WTC11 (cell line): ENCODE data around the gene ATPAF2. TPM values are rescaled to one million over a fixed set of nuclear protein-coding genes. Genes with fewer than 3 reads are reported as not detected.

Source experiments
- ATAC-seq: fragments of 200-7000 bp; cut with Tn5 transposase; 2 replicates; pipeline ENCODE4 v1.10.0; 2021; ENCODE audit warnings: mild to moderate bottlenecking, moderate library complexity
- CTCF ChIA-PET: fragments of 300-600 bp; sonication (Branson Sonifier 250); formaldehyde crosslinking; loops from one replicate; lab custom pipeline; 2021; ENCODE audit warnings: antibody characterized with exemption; lab: Charles Lee
- POLR2A ChIA-PET: fragments of 350-600 bp; sonication (Branson Sonifier 250); formaldehyde crosslinking; loops from one replicate; lab custom pipeline; 2021; ENCODE audit warnings: antibody characterized with exemption; lab: Charles Lee
- DNase-seq: peaks from one replicate; pipeline ENCODE4 v3.0.0; 2021; ENCODE audit warnings: low spot score
- H3K27ac Mint-ChIP-seq: 2 replicates; pipeline ENCODE4 v1.8.0; 2021; ENCODE audit warnings: mixed read lengths
- H3K27me3 Mint-ChIP-seq: 2 replicates; pipeline ENCODE4 v1.8.0; 2021; ENCODE audit warnings: low read depth, mild to moderate bottlenecking, moderate library complexity, mixed read lengths
- H3K36me3 Mint-ChIP-seq: 2 replicates; pipeline ENCODE4 v1.8.0; 2021; ENCODE audit warnings: mixed read lengths
- H3K4me1 Mint-ChIP-seq: 2 replicates; pipeline ENCODE4 v1.8.0; 2022; ENCODE audit warnings: mixed read lengths
- H3K4me3 Mint-ChIP-seq: 2 replicates; pipeline ENCODE4 v1.8.0; 2021; ENCODE audit warnings: mild to moderate bottlenecking, moderate library complexity, mixed read lengths
- H3K9me3 Mint-ChIP-seq: 2 replicates; pipeline ENCODE4 v1.8.0; 2021; ENCODE audit warnings: mixed read lengths
- AR ChIP-seq: fragments of 250-450 bp; sonication (Bioruptor Pico); IDR thresholded peaks from 2 replicates; pipeline ENCODE4 v1.9.0; 2021; ENCODE audit warnings: mild to moderate bottlenecking
- E2F4 ChIP-seq: sonication (generic); formaldehyde crosslinking; IDR thresholded peaks from 2 replicates; pipeline ENCODE4 v1.8.1; 2022; ENCODE audit warnings: low read depth, mild to moderate bottlenecking, moderate library complexity, missing genetic modification reagents, borderline replicate concordance
- ELF4 ChIP-seq: sonication (generic); formaldehyde crosslinking; IDR thresholded peaks from 2 replicates; pipeline ENCODE4 v1.8.1; 2022; ENCODE audit warnings: low read depth, mild to moderate bottlenecking, moderate library complexity, missing genetic modification reagents
- FOXK1 ChIP-seq: sonication (generic); formaldehyde crosslinking; IDR thresholded peaks from 2 replicates; pipeline ENCODE4 v1.8.0; 2022; ENCODE audit warnings: mild to moderate bottlenecking, moderate library complexity, missing genetic modification reagents
- IRF1 ChIP-seq: sonication (generic); formaldehyde crosslinking; IDR thresholded peaks from 2 replicates; pipeline ENCODE4 v1.8.0; 2023; ENCODE audit warnings: missing genetic modification reagents
- IRF2 ChIP-seq: sonication (generic); formaldehyde crosslinking; IDR thresholded peaks from 2 replicates; pipeline ENCODE4 v1.8.0; 2022; ENCODE audit warnings: low read depth, missing genetic modification reagents, borderline replicate concordance
- MXD4 ChIP-seq: fragments of 250-450 bp; sonication (Bioruptor Pico); IDR thresholded peaks from 2 replicates; pipeline ENCODE4 v1.8.0; 2021; ENCODE audit warnings: mild to moderate bottlenecking, moderate library complexity, borderline replicate concordance
- RELA ChIP-seq: sonication (generic); formaldehyde crosslinking; IDR thresholded peaks from 2 replicates; pipeline ENCODE4 v1.8.1; 2022; ENCODE audit warnings: missing genetic modification reagents, mild to moderate bottlenecking, borderline replicate concordance
- RORB ChIP-seq: fragments of 250-450 bp; sonication (Bioruptor Pico); IDR thresholded peaks from 2 replicates; pipeline ENCODE4 v1.9.0; 2021; ENCODE audit warnings: mild to moderate bottlenecking
- TCF7 ChIP-seq: sonication (generic); formaldehyde crosslinking; IDR thresholded peaks from 2 replicates; pipeline ENCODE4 v1.8.0; 2022; ENCODE audit warnings: mild to moderate bottlenecking, low read depth, missing genetic modification reagents, moderate library complexity
- ZNF138 ChIP-seq: sonication (generic); formaldehyde crosslinking; conservative IDR thresholded peaks from 2 replicates; pipeline ENCODE4 v1.8.1; 2022; ENCODE audit warnings: mild to moderate bottlenecking, moderate library complexity, missing genetic modification reagents
- ZNF232 ChIP-seq: sonication (generic); formaldehyde crosslinking; IDR thresholded peaks from 2 replicates; pipeline ENCODE4 v1.8.0; 2022; ENCODE audit warnings: mild to moderate bottlenecking, missing genetic modification reagents
- ZNF263 ChIP-seq: sonication (generic); formaldehyde crosslinking; IDR thresholded peaks from 2 replicates; pipeline ENCODE4 v1.8.1; 2022; ENCODE audit warnings: low read depth, mild to moderate bottlenecking, moderate library complexity, missing genetic modification reagents
- ZNF396 ChIP-seq: fragments of 250-450 bp; sonication (Bioruptor Pico); IDR thresholded peaks from 2 replicates; pipeline ENCODE4 v1.8.0; 2021; ENCODE audit warnings: mild to moderate bottlenecking, moderate library complexity, borderline replicate concordance
- ZNF423 ChIP-seq: fragments of 250-450 bp; sonication (Bioruptor Pico); IDR thresholded peaks from 2 replicates; pipeline ENCODE4 v2.1.2; 2022; ENCODE audit warnings: mild to moderate bottlenecking, moderate library complexity
- ZNF671 ChIP-seq: fragments of 250-450 bp; sonication (Bioruptor Pico); IDR thresholded peaks from 2 replicates; pipeline ENCODE4 v1.8.0; 2021; ENCODE audit warnings: mild to moderate bottlenecking
- ZSCAN18 ChIP-seq: fragments of 250-450 bp; sonication (Bioruptor Pico); IDR thresholded peaks from 2 replicates; pipeline ENCODE4 v2.1.2; 2022; ENCODE audit warnings: mild to moderate bottlenecking, moderate library complexity
- total RNA-seq: library from RNA; stranded (reverse); gene quantifications from 3 replicates; pipeline ENCODE4 v1.2.3, GENCODE V29; 2021
- TF ChIP-seq, protein P1 (sequence below): fragments of 250-450 bp; sonication (Bioruptor Pico); conservative IDR thresholded peaks from 2 replicates; pipeline ENCODE4 v1.9.0; 2021; ENCODE audit warnings: mild to moderate bottlenecking
- TF ChIP-seq, protein P2 (sequence below): sonication (generic); formaldehyde crosslinking; IDR thresholded peaks from 2 replicates; pipeline ENCODE4 v1.8.1; 2022; ENCODE audit warnings: low read depth, missing genetic modification reagents, borderline replicate concordance
- TF ChIP-seq, protein P3 (sequence below): fragments of 200-600 bp; IDR thresholded peaks from 2 replicates; pipeline ENCODE4 v1.8.0; 2022; ENCODE audit warnings: antibody characterized with exemption

The ATPAF2 gene
- total RNA-seq, 1 experiment from 2014 or later: 33.5 TPM

DNA sequence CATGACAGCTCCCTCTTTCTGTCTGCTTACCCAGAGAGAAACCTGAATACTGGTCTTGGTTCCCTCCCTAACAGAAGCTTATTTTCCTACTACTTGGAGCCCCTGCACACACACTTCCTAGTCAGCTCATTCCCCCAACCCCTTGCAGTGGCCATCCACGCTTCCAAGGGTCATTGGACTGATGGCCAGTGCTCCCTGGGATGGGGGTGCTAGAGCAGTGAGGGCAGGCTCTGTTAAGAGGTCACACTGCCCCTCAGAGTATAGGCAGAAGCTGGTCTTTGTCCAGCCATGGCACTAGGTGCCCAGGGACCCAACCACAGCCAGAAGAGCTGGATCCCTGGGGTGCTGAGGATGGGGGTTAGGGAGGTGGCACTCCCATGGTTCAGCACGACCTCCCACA, 53.8 kb downstream of the ATPAF2 start:
- Mint-ChIP-seq H3K36me3 (no peaks in the 10 kb centered on the region), H3K27ac (no peak overlapping the region), H3K27me3 (no peaks in the 10 kb centered on the region), H3K4me3 (no peak overlapping the region), H3K4me1 (no peaks in the 10 kb centered on the region), H3K9me3 (no peaks in the 10 kb centered on the region)
- DNase-seq: no peak
- TF ChIP-seq ZNF396 (CRISPR knock-in tag): no peak
- TF ChIP-seq, protein P1, sequence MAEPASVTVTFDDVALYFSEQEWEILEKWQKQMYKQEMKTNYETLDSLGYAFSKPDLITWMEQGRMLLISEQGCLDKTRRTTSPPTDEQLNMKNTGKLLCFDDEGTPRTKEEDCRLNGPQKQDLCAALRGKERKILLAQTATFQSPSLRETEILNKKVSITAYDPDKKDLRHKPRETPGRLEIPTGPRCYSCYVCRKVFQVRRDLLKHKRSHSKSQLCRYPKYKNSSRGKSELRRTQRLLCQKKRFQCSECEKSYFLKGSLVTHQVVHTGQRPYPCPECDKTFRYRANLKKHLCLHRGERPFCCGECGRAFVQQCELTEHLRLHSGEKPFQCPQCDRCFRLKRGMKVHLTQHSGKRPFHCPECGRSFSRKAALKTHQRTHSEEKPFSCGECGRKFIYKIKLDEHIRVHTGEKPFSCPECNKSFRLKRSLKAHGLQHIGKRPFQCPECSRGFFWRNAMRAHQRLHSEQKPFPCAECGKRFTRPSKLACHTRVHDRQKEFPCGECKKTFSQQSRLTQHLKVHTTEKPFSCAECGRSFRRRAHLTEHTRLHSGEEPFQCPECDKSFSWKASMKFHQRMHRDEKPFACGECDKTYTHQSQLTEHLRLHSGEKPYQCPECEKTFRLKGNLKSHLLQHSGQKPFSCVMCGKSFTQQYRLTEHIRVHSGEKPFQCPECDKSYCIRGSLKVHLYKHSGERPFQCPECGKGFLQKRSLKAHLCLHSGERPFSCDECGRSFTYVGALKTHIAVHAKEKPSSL (CRISPR knock-in tag): no peak
- no peak for TF ChIP-seq E2F4 (CRISPR knock-in tag)
- no peak for TF ChIP-seq ZNF423 (CRISPR knock-in tag)
- TF ChIP-seq IRF2 (CRISPR knock-in tag): no peak
- TF ChIP-seq ZSCAN18 (CRISPR knock-in tag): no peak
- no peak for TF ChIP-seq ZNF232 (CRISPR knock-in tag)
- TF ChIP-seq ELF4 (CRISPR knock-in tag): no peak
- TF ChIP-seq, protein P2, sequence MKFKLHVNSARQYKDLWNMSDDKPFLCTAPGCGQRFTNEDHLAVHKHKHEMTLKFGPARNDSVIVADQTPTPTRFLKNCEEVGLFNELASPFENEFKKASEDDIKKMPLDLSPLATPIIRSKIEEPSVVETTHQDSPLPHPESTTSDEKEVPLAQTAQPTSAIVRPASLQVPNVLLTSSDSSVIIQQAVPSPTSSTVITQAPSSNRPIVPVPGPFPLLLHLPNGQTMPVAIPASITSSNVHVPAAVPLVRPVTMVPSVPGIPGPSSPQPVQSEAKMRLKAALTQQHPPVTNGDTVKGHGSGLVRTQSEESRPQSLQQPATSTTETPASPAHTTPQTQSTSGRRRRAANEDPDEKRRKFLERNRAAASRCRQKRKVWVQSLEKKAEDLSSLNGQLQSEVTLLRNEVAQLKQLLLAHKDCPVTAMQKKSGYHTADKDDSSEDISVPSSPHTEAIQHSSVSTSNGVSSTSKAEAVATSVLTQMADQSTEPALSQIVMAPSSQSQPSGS (CRISPR knock-in tag): no peak
- TF ChIP-seq TCF7 (CRISPR knock-in tag): no peak
- no peak for TF ChIP-seq MXD4 (CRISPR knock-in tag)
- POLR2A ChIA-PET: interaction anchor here (1.6 kb wide), 1 partner anchor 13 kb away, joined by 4 read pairs; the partner anchor contains the start of genes DRC3 and TOM1L2
- no peak for ATAC-seq
- CTCF ChIA-PET: interaction anchor here (0.6 to 1.8 kb wide), 7 partner anchors 9 to 279 kb away, joined by 3 to 14 read pairs (median 3); no protein-coding TSS in a partner anchor

GRCh38 chr17:17983776-17984175, 55.2 kb downstream of the ATPAF2 start:
- Mint-ChIP-seq H3K4me3 (no peak overlapping the region), H3K36me3 (no peaks in the 10 kb centered on the region), H3K9me3 (no peaks in the 10 kb centered on the region), H3K27me3 (no peaks in the 10 kb centered on the region), H3K27ac (no peak overlapping the region), H3K4me1 (no peaks in the 10 kb centered on the region)
- CTCF ChIA-PET: interaction anchor here (1.0 to 1.5 kb wide), 2 partner anchors 10 to 11 kb away, joined by 5 to 9 read pairs; partner anchors contain the start of genes DRC3 and TOM1L2
- POLR2A ChIA-PET: interaction anchor here (1.6 kb wide), 1 partner anchor 11 kb away, joined by 4 read pairs; the partner anchor contains the start of genes DRC3 and TOM1L2
- no peak for ATAC-seq
- DNase-seq: no peak
- TF ChIP-seq TCF7 (CRISPR knock-in tag) (no peak), ZNF138 (CRISPR knock-in tag) (no peak), RORB (no peak), AR (CRISPR knock-in tag) (no peak), ZNF671 (CRISPR knock-in tag) (no peak), ZNF263 (CRISPR knock-in tag) (no peak), IRF1 (CRISPR knock-in tag) (no peak), RELA (CRISPR knock-in tag) (no peak), FOXK1 (no peak), MXD4 (CRISPR knock-in tag) (no peak)
- TF ChIP-seq, protein P1 (CRISPR knock-in tag): no peak
- TF ChIP-seq, protein P3, sequence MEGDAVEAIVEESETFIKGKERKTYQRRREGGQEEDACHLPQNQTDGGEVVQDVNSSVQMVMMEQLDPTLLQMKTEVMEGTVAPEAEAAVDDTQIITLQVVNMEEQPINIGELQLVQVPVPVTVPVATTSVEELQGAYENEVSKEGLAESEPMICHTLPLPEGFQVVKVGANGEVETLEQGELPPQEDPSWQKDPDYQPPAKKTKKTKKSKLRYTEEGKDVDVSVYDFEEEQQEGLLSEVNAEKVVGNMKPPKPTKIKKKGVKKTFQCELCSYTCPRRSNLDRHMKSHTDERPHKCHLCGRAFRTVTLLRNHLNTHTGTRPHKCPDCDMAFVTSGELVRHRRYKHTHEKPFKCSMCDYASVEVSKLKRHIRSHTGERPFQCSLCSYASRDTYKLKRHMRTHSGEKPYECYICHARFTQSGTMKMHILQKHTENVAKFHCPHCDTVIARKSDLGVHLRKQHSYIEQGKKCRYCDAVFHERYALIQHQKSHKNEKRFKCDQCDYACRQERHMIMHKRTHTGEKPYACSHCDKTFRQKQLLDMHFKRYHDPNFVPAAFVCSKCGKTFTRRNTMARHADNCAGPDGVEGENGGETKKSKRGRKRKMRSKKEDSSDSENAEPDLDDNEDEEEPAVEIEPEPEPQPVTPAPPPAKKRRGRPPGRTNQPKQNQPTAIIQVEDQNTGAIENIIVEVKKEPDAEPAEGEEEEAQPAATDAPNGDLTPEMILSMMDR: no peak
